Psoas muscle (tissue), 8 donors: Measurements from ENCODE around the gene MANSC1. TPM values are rescaled to one million over a fixed set of nuclear protein-coding genes. Genes with fewer than 3 reads are reported as not detected.
A peak's percentile ranks its signal among the peaks of the same experiment; 100 is the strongest.

Experiments used
- ATAC-seq, 4 donors: fragments of 200-7000 bp; cut with Tn5 transposase; one replicate each; pipeline ENCODE4 v1.9.1; 2020; ENCODE audit warnings: moderate library complexity in 3 of 4, mild to moderate bottlenecking in 2 of 4
- DNase-seq, 2 donors: peaks; one replicate each; pipeline ENCODE4 v3.0.0-alpha.2; 2020
- H3K27ac ChIP-seq: fragments of 200-600 bp; one replicate; pipeline ENCODE4 v1.8.0; 2022
- H3K27me3 ChIP-seq, 3 donors: fragments of 200-600 bp in 1 of 3; one replicate each; pipeline versions ENCODE4 v1.6.1 to v1.8.0; 2013 to 2022; ENCODE audit warnings: low read length in 2 of 3, mild to moderate bottlenecking in 2 of 3, moderate library complexity in 1 of 3; ENCODE audit not compliant: insufficient read depth in 3 of 3
- H3K36me3 ChIP-seq, 2 donors: fragments of 200-600 bp in 1 of 2; one replicate each; pipeline versions ENCODE4 v1.6.1 to v1.8.0; 2013 to 2022; ENCODE audit warnings: low read depth in 1 of 2, mild to moderate bottlenecking in 1 of 2, moderate library complexity in 1 of 2; ENCODE audit not compliant: insufficient read depth in 1 of 2
- H3K4me1 ChIP-seq: fragments of 200-600 bp; one replicate; pipeline ENCODE4 v1.8.0; 2022
- H3K4me3 ChIP-seq: fragments of 200-600 bp; one replicate; pipeline ENCODE4 v1.8.0; 2022; ENCODE audit warnings: mild to moderate bottlenecking
- H3K9me3 ChIP-seq: fragments of 200-600 bp; one replicate; pipeline ENCODE4 v1.8.0; 2022
- WGBS, 3 donors: extraction: QIAGEN DNeasy Blood & Tissue Kit; methylation state at CpG; one replicate each; pipeline versions ENCODE4 v1.1.6 to v1.1.7; 2013; 5-methylcytosine and 5-hydroxymethylcytosine counted together
- intact Hi-C, 2 donors: fragments of 100-400 bp; cut with DNase I; formaldehyde crosslinking; loops; one replicate each; pipeline versions ENCODE4 v1.11.0 to v1.14.2; 2022
- polyA plus RNA-seq, 3 donors: library from polyadenylated mRNA; stranded (reverse); fragments of 200-250 nt; gene quantifications; one replicate each; pipeline ENCODE4 v1.2.3, GENCODE V29; 2013
- total RNA-seq, 4 donors: library from RNA; stranded (reverse); fragmentation: NEBNext Ultra II Directional in 2 of 4; extraction: Animal tissue kit (Norgen Biotek cat#: 25700) in 2 of 4; gene quantifications; one replicate each; pipeline versions ENCODE4 v1.2.1 to v1.2.4, GENCODE V29; 2021 to 2023
- TF ChIP-seq, protein P1 (sequence below): fragments of 200-600 bp; IDR thresholded peaks from one replicate; pipeline ENCODE4 v1.8.0; 2022; ENCODE audit warnings: antibody characterized with exemption
- donor health status: healthy with polysubstance abuse.
- donor health status: DM: no; HTN: no; CAD: no; lungs with moderate emphysema.
- donor health status: Bipolar disorder and iron deficiency.
- donor health status: healthy.
- donor health status: DM: yes; HTN: yes; CAD: no.
- donor health status: DM: no; HTN: no; CAD: no.
- donor health status: DM: no; HTN: no; CAD: no.
- donor health status: DM: yes; HTN: yes; CAD: no.

The MANSC1 gene
- total and polyA plus RNA-seq, 7 donors, result 2.2 to 3.6 (median 3.2) TPM

DNA sequence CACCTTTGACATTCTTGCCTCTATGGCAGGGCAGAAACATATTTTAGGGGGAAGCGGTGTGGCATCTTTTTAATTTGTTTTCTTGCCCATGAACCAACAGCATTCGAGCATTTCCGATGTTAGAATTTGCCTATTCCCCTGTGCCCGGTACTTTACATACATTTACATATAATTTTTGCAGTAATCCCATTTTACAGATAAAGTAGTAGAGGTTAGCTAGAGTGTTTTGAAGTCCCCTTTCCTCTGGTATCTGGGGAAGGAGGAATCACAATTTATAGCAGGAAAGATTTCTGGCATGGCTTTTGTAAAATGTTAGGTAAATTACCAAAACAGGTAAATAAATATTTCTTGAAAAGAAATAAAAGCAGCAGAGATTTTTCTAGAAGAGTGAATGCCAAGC, 8.5 kb upstream of the MANSC1 start:
- H3K27ac ChIP-seq, result peak overlapping the region; percentile 100
- 77 to 91% (median 81%) methylated on average over 4 of the region's 4 CpGs for WGBS, 3 donors
- DNase-seq (no peak), ATAC-seq (no peak)
- intact Hi-C loops, result loop anchor here in 1 of 2 donors (10.0 kb wide), 1 partner anchor 356 kb away; the partner anchor contains the start of gene CDKN1B
- peaks cover 0 to 21% of the 10 kb centered on the region in 2 donors for H3K36me3 ChIP-seq
- H3K27me3 ChIP-seq, result no peaks in the 10 kb centered on the region
- peak overlapping the region; percentile 99 for H3K4me3 ChIP-seq
- peaks cover 18% of the 10 kb centered on the region for H3K4me1 ChIP-seq
- TF ChIP-seq, protein P1, sequence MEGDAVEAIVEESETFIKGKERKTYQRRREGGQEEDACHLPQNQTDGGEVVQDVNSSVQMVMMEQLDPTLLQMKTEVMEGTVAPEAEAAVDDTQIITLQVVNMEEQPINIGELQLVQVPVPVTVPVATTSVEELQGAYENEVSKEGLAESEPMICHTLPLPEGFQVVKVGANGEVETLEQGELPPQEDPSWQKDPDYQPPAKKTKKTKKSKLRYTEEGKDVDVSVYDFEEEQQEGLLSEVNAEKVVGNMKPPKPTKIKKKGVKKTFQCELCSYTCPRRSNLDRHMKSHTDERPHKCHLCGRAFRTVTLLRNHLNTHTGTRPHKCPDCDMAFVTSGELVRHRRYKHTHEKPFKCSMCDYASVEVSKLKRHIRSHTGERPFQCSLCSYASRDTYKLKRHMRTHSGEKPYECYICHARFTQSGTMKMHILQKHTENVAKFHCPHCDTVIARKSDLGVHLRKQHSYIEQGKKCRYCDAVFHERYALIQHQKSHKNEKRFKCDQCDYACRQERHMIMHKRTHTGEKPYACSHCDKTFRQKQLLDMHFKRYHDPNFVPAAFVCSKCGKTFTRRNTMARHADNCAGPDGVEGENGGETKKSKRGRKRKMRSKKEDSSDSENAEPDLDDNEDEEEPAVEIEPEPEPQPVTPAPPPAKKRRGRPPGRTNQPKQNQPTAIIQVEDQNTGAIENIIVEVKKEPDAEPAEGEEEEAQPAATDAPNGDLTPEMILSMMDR, result no peak
- H3K9me3 ChIP-seq, result no peaks in the 10 kb centered on the region

DNA sequence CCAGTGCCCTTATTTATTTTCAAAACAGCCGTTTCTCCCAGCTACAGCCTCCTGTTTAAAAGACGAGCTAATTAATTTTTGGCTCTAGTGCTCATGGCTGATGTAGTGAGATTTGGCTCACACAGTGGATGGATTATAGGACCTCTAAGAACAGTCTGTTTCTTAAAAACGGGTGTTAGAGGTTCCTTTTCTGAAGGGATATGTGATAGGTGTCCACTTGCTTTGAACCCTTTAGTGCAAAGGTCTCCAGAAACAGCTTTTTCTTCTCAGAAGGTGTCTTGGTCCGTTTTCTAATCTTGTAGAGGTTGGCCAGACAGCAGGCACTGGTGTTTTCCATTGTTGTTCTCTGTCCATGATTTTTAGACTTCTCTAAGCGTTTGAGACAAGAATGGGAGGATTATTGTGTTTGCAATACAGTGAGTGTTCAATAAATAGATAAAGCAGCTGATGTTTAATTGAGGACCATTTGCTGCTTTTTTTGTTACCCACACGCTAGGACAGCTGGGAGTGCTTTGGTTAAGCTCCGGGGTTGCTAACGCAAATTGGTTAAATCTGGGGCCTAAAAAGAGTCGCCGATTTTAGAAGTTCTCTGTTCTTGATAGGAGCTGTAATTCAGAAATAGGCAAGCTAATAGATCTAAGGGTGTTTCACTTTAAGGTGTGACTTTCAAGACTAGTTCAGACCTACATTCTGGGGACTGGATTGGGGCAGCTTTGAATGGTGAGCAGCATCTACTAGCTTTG, 7.8 kb upstream of the MANSC1 start:
- TF ChIP-seq, protein P1, result no peak
- Histone ChIP-seq H3K4me1 (peaks cover 18% of the 10 kb centered on the region), H3K4me3 (peak overlapping the region; percentile 99), H3K36me3 (peaks cover 0 to 19% of the 10 kb centered on the region in 2 donors), H3K9me3 (no peaks in the 10 kb centered on the region), H3K27me3 (no peaks in the 10 kb centered on the region), H3K27ac (peak overlapping the region; percentile 100)
- no peak for DNase-seq
- WGBS, 3 donors, result 12 to 14% (median 13%) methylated on average over 10 of the region's 10 CpGs
- ATAC-seq, result no peak
- intact Hi-C loops, result loop anchor here in 1 of 2 donors (10.0 kb wide), 1 partner anchor 357 kb away; the partner anchor contains the start of gene CDKN1B

DNA sequence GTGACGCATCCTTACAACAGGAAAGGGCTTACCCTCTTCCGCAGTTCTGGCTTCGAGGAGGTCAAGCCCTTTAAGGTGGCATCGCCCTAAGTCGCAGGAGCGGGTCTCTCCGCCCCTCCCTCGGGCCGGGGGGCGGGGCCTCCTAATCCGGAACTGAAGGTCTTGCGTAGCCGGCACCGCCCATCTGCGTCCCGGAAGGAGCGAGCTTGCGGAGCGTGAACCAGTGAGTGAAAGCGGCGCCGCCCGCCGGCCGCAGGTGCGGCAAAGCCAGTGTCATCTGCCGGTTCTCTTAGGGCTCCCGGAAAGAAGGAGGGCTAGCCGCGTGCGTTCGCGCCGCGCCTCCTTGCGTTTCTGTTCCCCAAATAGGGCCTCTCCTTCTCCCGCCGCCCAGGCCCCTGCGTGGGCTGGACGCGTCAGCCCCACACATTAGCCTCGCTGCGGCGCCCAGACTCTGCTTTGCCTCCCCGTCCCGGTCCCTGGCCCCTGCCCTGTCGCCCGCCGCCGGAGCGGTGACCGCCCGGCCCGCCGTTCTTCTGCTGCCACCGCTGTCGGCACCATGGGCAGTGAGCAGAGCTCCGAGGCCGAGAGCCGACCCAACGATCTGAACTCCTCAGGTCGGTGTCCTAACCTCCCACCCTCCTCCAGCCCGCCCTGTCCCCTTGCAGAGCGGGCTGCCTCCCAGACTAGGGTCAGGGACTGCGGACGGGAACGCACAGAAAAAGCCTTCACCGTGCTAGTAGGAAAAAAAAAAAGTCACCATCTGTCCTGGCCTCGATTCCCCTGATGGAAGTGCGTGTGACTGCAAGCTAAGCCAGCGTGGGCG, 7.1 kb upstream of the MANSC1 start, which contains the start of gene BORCS5:
TSS of gene BORCS5 (plus strand) at position 183 of the 823 bp plus-strand sequence. CDS start at position 557, 374 bp downstream.
- intact Hi-C loops, result loop anchor here in 1 of 2 donors (10.0 kb wide), 1 partner anchor 358 kb away; the partner anchor contains the start of gene CDKN1B
- H3K36me3 ChIP-seq, result peaks cover 0 to 11% of the 10 kb centered on the region in 2 donors
- H3K27ac ChIP-seq, result peak within 1 kb of the TSS; percentile 100
- DNase-seq, result peak; percentile 98
- 0% methylated on average over 59 to 72 of the region's 72 CpGs for WGBS, 3 donors
- TF ChIP-seq, protein P1, result no peak
- peak within 1 kb of the TSS; percentile 99 for H3K4me3 ChIP-seq
- H3K27me3 ChIP-seq, result no peaks in the 10 kb centered on the region
- H3K9me3 ChIP-seq, result no peaks in the 10 kb centered on the region
- H3K4me1 ChIP-seq, result peaks cover 18% of the 10 kb centered on the region
- peak; percentile 97 to 99 (median 98) for ATAC-seq

DNA sequence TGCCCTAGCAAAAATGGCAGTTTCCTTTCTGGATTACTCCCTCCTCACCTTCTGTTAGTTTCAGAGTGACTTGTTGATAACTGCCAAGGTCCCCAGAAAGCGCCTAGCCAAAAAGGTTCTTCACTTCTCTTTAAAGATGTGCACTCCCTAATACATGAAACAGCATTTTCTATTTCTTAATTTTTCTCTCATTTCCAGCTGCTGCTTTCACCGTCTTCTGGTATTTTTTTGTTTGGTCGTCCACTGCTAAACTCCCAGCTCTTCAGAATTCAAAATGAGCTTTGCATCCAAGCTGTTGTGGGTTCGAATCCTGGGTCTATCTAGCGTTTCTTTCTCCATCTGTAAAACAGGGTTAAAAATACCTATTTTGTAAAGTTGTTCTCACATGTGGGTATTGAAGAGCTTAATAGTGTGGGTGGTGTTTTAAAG, 6.4 kb upstream of the MANSC1 start:
- TF ChIP-seq, protein P1, result no peak
- H3K4me1 ChIP-seq, result peaks cover 18% of the 10 kb centered on the region
- H3K27ac ChIP-seq, result peak overlapping the region; percentile 100
- H3K27me3 ChIP-seq, result no peaks in the 10 kb centered on the region
- intact Hi-C loops, result loop anchor here in 1 of 2 donors (10.0 kb wide), 1 partner anchor 358 kb away; the partner anchor contains the start of gene CDKN1B
- peak overlapping the region; percentile 99 for H3K4me3 ChIP-seq
- ATAC-seq (no peak), DNase-seq (no peak)
- no peaks in the 10 kb centered on the region for H3K9me3 ChIP-seq
- 24 to 34% (median 29%) methylated on average over 5 of the region's 5 CpGs for WGBS, 3 donors
- peaks cover 0 to 5% of the 10 kb centered on the region in 2 donors for H3K36me3 ChIP-seq
